LNCAP (cell line): ENCODE measurements around the gene SNX32.

Experiments used
- TF ChIP-seq, protein P1 (sequence below): fragments of 450-650 bp; IDR thresholded peaks from 2 replicates; pipeline ENCODE4 v1.5.1; 2017; ENCODE audit warnings: mild to moderate bottlenecking

The SNX32 gene

DNA sequence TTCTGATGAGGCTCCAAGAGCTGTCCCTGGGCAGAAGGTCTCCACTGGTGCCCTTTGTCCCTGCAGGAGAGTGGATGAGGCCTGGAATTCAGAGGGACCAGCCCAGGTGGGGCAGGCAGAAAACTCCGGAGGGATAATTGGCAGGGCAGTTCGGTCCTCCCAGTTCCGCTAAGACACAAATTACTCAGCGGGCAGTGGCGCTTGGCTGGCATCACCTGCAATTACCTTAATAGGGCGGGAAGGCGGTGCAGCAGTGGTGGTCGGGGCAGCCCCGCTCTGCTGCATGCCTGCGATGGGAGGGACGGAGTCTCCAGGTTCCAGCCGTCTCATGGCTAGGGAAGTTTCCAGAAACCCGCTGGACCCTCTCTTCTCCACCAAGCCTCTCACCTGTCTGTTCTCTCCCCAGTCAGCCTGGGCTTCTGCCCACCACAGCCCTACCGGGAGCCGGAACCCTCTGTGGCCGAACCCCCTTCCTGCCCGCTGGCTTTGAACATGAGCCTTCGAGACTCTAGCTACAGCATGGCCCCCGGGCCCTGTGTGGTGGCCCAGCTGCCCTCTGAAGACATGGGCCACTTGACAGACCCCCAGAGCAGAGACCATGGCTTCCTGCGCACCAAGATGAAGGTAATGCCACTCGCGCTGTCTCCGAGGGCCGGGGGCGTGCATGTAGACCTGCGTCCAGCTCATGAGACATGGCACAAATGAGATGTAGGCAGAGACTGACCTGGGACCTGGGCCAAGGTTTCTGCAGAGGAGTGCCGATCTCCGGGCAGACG, 40.0 kb upstream of the SNX32 start:
- TF ChIP-seq, protein P1, sequence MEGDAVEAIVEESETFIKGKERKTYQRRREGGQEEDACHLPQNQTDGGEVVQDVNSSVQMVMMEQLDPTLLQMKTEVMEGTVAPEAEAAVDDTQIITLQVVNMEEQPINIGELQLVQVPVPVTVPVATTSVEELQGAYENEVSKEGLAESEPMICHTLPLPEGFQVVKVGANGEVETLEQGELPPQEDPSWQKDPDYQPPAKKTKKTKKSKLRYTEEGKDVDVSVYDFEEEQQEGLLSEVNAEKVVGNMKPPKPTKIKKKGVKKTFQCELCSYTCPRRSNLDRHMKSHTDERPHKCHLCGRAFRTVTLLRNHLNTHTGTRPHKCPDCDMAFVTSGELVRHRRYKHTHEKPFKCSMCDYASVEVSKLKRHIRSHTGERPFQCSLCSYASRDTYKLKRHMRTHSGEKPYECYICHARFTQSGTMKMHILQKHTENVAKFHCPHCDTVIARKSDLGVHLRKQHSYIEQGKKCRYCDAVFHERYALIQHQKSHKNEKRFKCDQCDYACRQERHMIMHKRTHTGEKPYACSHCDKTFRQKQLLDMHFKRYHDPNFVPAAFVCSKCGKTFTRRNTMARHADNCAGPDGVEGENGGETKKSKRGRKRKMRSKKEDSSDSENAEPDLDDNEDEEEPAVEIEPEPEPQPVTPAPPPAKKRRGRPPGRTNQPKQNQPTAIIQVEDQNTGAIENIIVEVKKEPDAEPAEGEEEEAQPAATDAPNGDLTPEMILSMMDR: no peak

DNA sequence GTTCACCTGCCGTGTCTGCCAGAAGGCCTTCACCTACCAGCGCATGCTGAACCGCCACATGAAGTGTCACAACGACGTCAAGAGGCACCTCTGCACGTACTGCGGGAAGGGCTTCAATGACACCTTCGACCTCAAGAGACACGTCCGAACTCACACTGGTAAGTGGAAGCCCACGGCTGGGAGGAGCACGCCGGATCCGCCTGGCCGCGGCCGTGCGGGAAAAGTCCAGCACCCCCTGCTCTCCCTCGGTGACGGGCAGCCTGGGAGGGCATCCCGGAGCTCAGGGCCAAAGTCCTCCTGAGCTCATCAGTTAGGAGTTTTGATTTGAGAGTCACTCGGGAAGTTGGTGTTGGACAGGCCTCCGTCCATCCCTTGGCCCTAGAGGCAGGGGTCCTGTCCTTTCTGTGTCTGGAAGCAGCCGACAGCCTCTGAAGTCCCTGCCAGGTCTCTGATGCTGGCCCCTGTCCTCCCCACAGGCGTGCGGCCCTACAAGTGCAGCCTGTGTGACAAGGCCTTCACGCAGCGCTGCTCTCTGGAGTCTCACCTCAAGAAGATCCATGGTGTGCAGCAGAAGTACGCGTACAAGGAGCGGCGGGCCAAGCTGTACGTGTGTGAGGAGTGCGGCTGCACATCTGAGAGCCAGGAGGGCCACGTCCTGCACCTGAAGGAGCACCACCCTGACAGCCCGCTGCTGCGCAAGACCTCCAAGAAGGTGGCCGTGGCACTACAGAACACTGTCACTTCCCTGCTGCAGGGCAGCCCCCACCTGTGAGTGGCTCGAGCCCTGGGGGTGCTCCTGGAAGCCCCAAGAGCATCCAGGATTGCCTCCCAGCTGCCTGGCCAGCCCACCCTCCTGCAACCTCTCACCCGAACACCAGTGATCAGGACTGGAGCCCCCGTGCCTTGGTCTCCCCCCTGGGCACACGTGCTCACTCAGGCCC, 38.9 kb upstream of the SNX32 start:
- TF ChIP-seq, protein P1: no peak

DNA sequence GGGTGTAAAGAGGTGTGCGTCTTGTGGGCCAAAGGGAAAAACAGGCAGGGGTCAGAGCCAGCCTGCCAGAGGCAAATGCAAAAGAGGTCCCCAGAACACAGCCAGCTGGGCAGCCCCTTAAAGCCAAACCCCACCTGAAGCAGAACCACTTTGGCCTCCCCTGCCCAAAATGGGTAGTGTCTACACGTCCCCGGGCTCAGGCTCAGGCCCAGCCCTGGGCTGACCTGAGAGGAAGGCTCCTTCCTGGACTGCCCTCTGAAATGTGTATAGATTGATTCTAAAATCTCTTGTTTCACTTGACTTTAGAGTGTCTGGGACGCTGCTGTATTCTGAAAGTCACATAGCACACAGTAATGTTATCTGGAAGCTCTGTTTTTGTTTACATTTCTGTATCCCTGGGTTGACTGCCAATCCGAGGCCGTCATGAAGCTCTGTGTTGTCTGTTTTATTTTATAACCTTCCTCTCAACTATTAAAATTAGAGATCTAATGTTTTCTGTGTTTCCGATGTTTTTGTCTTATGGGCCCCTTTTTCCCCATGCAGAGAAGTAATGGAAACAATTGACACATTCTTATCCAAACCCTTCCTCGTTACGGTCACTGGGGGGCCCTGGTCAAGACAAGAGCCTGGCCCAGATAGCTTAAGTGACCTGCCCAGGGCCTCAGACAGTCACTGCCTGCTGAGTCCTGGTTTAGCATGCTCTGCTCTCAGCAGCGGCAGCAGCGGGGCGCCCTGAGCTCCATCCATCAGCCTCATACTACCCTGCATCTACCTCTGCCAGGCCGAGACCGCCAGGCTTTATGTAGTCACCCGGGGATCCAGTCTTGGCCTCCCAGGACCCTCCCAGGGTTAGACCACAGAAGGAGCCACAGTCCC, 36.8 kb upstream of the SNX32 start:
- TF ChIP-seq, protein P1: no peak

DNA sequence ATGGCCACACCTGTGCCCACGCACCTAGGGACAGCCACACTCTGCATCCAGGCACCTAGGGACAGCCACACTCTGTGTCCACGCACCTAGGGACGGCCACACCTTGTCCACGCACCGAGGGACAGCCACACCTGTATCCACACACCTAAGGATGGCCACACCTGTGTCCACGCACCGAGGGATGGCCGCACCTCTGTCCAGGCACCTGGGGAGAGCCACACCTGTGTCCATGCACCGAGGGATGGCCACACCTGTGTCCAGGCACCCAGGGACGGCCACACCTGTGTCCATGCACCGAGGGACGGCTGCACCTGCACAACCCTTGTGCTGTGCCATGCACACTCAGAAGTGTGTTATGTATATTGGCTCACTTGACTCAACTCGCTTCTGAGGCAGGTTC, 36.1 kb upstream of the SNX32 start:
- TF ChIP-seq, protein P1: no peak

DNA sequence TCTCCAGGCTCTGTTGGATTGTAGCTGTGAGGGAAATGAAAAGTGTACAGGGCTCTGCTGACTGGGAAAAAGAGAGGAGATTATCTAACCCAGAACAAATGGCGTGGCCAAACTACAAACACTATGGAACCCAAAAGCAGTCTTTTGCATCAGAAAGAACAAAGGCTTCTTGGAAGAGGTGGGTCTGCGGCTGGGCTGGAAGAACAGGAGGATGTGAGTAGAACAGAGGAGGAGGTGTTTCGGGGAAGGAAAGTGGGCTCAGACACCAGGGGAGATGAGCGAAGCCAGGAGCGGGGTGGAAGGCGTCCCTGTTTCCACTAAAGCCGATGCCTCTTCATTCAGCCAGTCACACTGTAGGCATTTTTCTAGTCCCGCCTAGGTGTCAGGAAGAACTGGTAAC, 34.9 kb upstream of the SNX32 start:
- TF ChIP-seq, protein P1: no peak

DNA sequence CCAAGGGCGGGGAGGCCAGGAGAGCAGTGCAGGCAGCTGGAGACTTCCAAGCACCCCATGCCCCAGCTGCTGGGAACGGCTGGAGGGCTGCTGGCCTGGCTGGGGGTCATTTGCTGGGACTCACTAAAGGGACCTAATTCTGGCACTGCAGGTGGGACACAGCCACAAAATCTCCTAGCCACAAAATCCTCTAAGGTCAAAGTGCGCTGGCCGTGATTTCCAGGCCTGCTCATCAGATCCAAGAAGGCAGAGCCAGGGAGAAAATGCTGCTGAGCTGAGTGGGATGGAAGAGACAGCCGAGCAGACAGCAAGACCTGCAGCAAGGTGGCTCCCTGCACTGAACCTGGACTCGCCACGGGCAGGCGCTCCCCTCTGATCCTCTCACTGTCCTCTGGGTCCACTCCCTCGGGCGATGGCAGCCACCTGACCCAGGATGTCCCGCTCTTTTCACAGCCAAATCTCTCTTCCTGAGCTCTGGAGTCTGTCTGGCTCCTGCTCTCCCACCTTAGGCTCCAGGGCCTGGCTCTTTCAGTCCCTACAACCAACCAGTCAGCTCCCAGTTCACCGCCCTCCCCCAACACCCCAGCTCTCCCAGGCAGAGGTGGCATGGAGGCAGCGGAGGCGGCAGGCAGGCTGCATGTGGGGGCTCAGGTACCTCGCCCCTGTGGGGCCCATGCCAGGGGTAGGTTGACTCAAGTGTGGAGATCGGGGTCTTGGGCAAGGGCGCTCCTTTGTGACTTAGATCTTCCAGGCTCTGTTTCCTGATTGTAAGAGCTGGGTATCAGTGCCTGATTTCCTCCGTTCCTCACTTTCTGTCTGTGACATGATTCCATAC, 32.4 kb upstream of the SNX32 start:
- TF ChIP-seq, protein P1: no peak
